Posterior cingulate gyrus (tissue), 11 donors: Measurements from ENCODE around the gene SYNJ2.

Source experiments
- DNase-seq, 10 donors: peaks; one replicate each; pipeline versions ENCODE4 v3.0.0 to v3.0.0-alpha.2; 2020 to 2021; ENCODE audit warnings: mixed read lengths in 3 of 10
- intact Hi-C: fragments of 100-400 bp; cut with DNase I; formaldehyde crosslinking; loops from one replicate; pipeline ENCODE4 v1.15.1; 2023

Gene SYNJ2

GRCh38 chr6:158021814-158022748 lies 40.4 kb downstream of the SYNJ2 start:
- peak in 3 of 10 donors; percentile 63 to 80 (median 72) for DNase-seq
- intact Hi-C loops: no loop called here

GRCh38 chr6:158022749-158023596 lies 41.3 kb downstream of the SYNJ2 start:
- peak in 3 of 10 donors; percentile 24 to 72 (median 52) for DNase-seq
- intact Hi-C loops: no loop called here

- intact Hi-C loops: no loop called here
- DNase-seq: no peak
Measured at GRCh38 chr6:158023597-158023939, 41.9 kb downstream of the SYNJ2 start.

GRCh38 chr6:158024566-158025297 lies 43.1 kb downstream of the SYNJ2 start:
- peak in 3 of 10 donors; percentile 27 to 63 (median 52) for DNase-seq
- intact Hi-C loops: no loop called here

- DNase-seq: peak in 7 of 10 donors; percentile 42 to 94 (median 72)
Measured at GRCh38 chr6:158026054-158026900, 44.6 kb downstream of the SYNJ2 start.

GRCh38 chr6:158026901-158027589 lies 45.4 kb downstream of the SYNJ2 start:
- DNase-seq: peak in 4 of 10 donors; percentile 39 to 89 (median 58)
- intact Hi-C loops: no loop called here

More at GRCh38 chr6:158026054-158026900, 44.6 kb downstream of the SYNJ2 start:
- intact Hi-C loops: no loop called here

GRCh38 chr6:158027590-158028285 lies 46.1 kb downstream of the SYNJ2 start:
- peak in 3 of 10 donors; percentile 69 to 90 (median 69) for DNase-seq
- intact Hi-C loops: no loop called here

GRCh38 chr6:158028421-158028820 lies 46.8 kb downstream of the SYNJ2 start:
- intact Hi-C loops: no loop called here
- DNase-seq: peak in 3 of 10 donors; percentile 39 to 64 (median 59)

GRCh38 chr6:158028876-158029275 lies 47.2 kb downstream of the SYNJ2 start:
- intact Hi-C loops: no loop called here
- DNase-seq: peak in 3 of 10 donors; percentile 27 to 66 (median 50)

- intact Hi-C loops: no loop called here
- DNase-seq: peak in 3 of 10 donors; percentile 33 to 45 (median 38)
Measured at GRCh38 chr6:158029668-158030230, 48.1 kb downstream of the SYNJ2 start.

GRCh38 chr6:158030380-158031300 lies 49.0 kb downstream of the SYNJ2 start:
- DNase-seq: peak in 4 of 10 donors; percentile 14 to 62 (median 48)
- intact Hi-C loops: no loop called here

GRCh38 chr6:158031381-158032353 lies 50.0 kb downstream of the SYNJ2 start:
- intact Hi-C loops: no loop called here
- peak in 4 of 10 donors; percentile 21 to 86 (median 67) for DNase-seq

GRCh38 chr6:158032354-158032733 lies 50.7 kb downstream of the SYNJ2 start:
- DNase-seq: peak in 3 of 10 donors; percentile 14 to 80 (median 63)
- intact Hi-C loops: no loop called here

GRCh38 chr6:158033077-158033750 lies 51.6 kb downstream of the SYNJ2 start:
- intact Hi-C loops: no loop called here
- DNase-seq: peak in 4 of 10 donors; percentile 18 to 80 (median 74)
